ENCODE measurements around the gene TIMP2.

TIMP2 gene

GRCh38 chr17:78972507-78973105, 47.4 kb upstream of the TIMP2 start:
- Histone ChIP-seq H3K36me3 (ENCODE audit: control insufficient read depth, low read length) (no peaks in the 10 kb centered on the region), H3K4me2 (ENCODE audit: low read length) (no peak overlapping the region), H3K4me3 (ENCODE audit: low read length) (no peak overlapping the region), H4K20me1 (ENCODE audit: control insufficient read depth, insufficient read depth, low read depth, low read length) (0 out of 2 replicates have a peak, but pooled peaks cover 3% of the 10 kb centered on the region), H3F3A (ENCODE audit: control insufficient read depth, insufficient read depth) (no peaks in the 10 kb centered on the region), H3K27me3 (ENCODE audit: control insufficient read depth, low read length) (no peaks in the 10 kb centered on the region), H3K9me3 (ENCODE audit: control insufficient read depth, insufficient read depth, low read length) (no peaks in the 10 kb centered on the region), H3K9me2 (replicated peaks; ENCODE audit: control insufficient read depth, low read length) (no peaks in the 10 kb centered on the region), H3K27ac (ENCODE audit: low read depth, low read length) (no peak overlapping the region), H3K79me2 (ENCODE audit: control insufficient read depth, low read length) (no peaks in the 10 kb centered on the region), H3K4me1 (ENCODE audit: control insufficient read depth, low read length) (peaks cover 19% of the 10 kb centered on the region)
- TF ChIP-seq EZH2phosphoT487 (IDR thresholded peaks at IDR 0.05; ENCODE audit: borderline replicate concordance, low read length) (no peak), CTCF (IDR thresholded peaks at IDR 0.05; ENCODE audit: low read depth, low read length, poor library complexity, severe bottlenecking) (no peak)

GRCh38 chr17:78971756-78972506, 46.7 kb upstream of the TIMP2 start:
- Histone ChIP-seq H3K4me3 (ENCODE audit: low read length) (no peak overlapping the region), H3K4me1 (ENCODE audit: control insufficient read depth, low read length) (peaks cover 19% of the 10 kb centered on the region), H3K27me3 (ENCODE audit: control insufficient read depth, low read length) (no peaks in the 10 kb centered on the region), H3K79me2 (ENCODE audit: control insufficient read depth, low read length) (no peaks in the 10 kb centered on the region), H3K27ac (ENCODE audit: low read depth, low read length) (no peak overlapping the region), H3K4me2 (ENCODE audit: low read length) (no peak overlapping the region), H3F3A (ENCODE audit: control insufficient read depth, insufficient read depth) (no peaks in the 10 kb centered on the region), H3K9me2 (replicated peaks; ENCODE audit: control insufficient read depth, low read length) (no peaks in the 10 kb centered on the region), H3K9me3 (ENCODE audit: control insufficient read depth, insufficient read depth, low read length) (no peaks in the 10 kb centered on the region), H4K20me1 (ENCODE audit: control insufficient read depth, insufficient read depth, low read depth, low read length) (0 out of 2 replicates have a peak, but pooled peaks cover 3% of the 10 kb centered on the region), H3K36me3 (ENCODE audit: control insufficient read depth, low read length) (no peaks in the 10 kb centered on the region)
- TF ChIP-seq EZH2phosphoT487 (IDR thresholded peaks at IDR 0.05; ENCODE audit: borderline replicate concordance, low read length) (no peak), CTCF (IDR thresholded peaks at IDR 0.05; ENCODE audit: low read depth, low read length, poor library complexity, severe bottlenecking) (no peak)

- Histone ChIP-seq H3K9me2 (replicated peaks; ENCODE audit: control insufficient read depth, low read length) (no peaks in the 10 kb centered on the region), H3K27me3 (ENCODE audit: control insufficient read depth, low read length) (no peaks in the 10 kb centered on the region), H3K27ac (ENCODE audit: low read depth, low read length) (no peak overlapping the region), H3K4me1 (ENCODE audit: control insufficient read depth, low read length) (peaks cover 20% of the 10 kb centered on the region), H3F3A (ENCODE audit: control insufficient read depth, insufficient read depth) (no peaks in the 10 kb centered on the region), H3K36me3 (ENCODE audit: control insufficient read depth, low read length) (no peaks in the 10 kb centered on the region), H4K20me1 (ENCODE audit: control insufficient read depth, insufficient read depth, low read depth, low read length) (0 out of 2 replicates have a peak, but pooled peaks cover 3% of the 10 kb centered on the region), H3K4me3 (ENCODE audit: low read length) (no peak overlapping the region), H3K4me2 (ENCODE audit: low read length) (no peak overlapping the region), H3K79me2 (ENCODE audit: control insufficient read depth, low read length) (no peaks in the 10 kb centered on the region), H3K9me3 (ENCODE audit: control insufficient read depth, insufficient read depth, low read length) (no peaks in the 10 kb centered on the region)
- TF ChIP-seq EZH2phosphoT487 (IDR thresholded peaks at IDR 0.05; ENCODE audit: borderline replicate concordance, low read length) (no peak), CTCF (IDR thresholded peaks at IDR 0.05; ENCODE audit: low read depth, low read length, poor library complexity, severe bottlenecking) (peak; percentile 87)
Measured at GRCh38 chr17:78970834-78971755, 45.9 kb upstream of the TIMP2 start.

Measured in DOHH2 (cell line).